OCI-LY3 (cell line): ENCODE measurements around the gene ERCC5.

Source experiments
- CTCF ChIP-seq: fragments of 200-600, 300-600 bp; sonication (generic); IDR thresholded peaks from 2 replicates; pipeline ENCODE4 v1.5.1; 2014; ENCODE audit warnings: antibody characterized with exemption, low read length, low read depth
- EZH2phosphoT487 ChIP-seq: fragments of 200-600 bp; shearing (Covaris generic); IDR thresholded peaks from 2 replicates; pipeline ENCODE4 v1.6.1; 2018; ENCODE audit warnings: antibody characterized with exemption, mixed run types, low read depth

GRCh38 chr13:102914339-102914930, 68.6 kb downstream of the ERCC5 start:
- TF ChIP-seq CTCF: no peak
- TF ChIP-seq EZH2phosphoT487: no peak
